ENCODE results near the gene KIAA0040.

Gene KIAA0040

DNA sequence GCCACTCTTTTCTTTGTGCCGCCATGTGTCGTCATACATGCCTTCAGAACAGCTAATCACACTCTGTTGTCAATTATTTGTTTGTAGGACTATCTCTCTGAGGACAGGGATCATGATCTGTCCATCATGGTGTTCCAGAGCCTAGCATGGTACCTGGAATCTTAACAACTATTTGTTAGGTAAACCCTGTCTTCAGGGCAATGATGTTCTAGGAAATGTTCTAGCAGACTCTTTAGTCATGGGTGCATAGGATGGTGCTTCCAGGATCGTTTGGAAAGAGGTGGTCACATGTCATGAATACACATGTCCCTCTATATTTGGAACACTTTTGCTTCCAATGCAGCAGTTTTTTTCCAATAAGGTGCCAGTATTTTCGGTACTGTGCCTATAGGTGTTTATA lies 18.2 kb upstream of the KIAA0040 start:
- Mint-ChIP-seq H3K4me3 (no peak overlapping the region), H3K27ac (peak overlapping the region; percentile 28), H3K4me1 (ENCODE audit: low read depth) (peaks cover 53% of the 10 kb centered on the region)

DNA sequence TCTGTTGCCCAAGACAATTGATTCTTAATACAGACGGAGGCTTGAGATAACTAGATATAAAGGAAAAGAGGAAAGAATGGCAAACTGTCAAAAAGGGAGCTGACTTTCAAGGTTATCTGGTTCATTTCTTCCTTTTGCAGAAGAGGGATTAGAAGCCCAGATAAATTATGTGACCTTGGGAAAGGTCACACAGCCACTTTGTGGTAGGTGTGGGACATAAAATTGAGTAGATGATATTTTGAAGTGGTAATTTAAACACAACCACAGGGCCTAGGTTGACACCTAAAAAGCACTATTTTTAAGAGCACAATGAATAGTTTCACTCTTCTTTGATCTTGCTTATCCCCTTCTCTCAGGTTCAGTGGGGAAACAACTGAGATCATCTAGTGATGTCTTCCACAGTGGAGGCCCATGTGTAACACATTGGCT lies 16.9 kb upstream of the KIAA0040 start:
- H3K9me3 Mint-ChIP-seq = no peaks in the 10 kb centered on the region
- no peaks in the 10 kb centered on the region for H3K36me3 Mint-ChIP-seq (ENCODE audit: low read depth)
- peak overlapping the region; percentile 74 for H3K4me3 Mint-ChIP-seq
- H3K27me3 Mint-ChIP-seq = no peaks in the 10 kb centered on the region
- H3K27ac Mint-ChIP-seq = peak overlapping the region; percentile 85
- H3K4me1 Mint-ChIP-seq (ENCODE audit: low read depth) = peaks cover 57% of the 10 kb centered on the region

More for the DNA sequence above, 18.2 kb upstream of the KIAA0040 start:
- H3K9me3 Mint-ChIP-seq = no peaks in the 10 kb centered on the region
- no peaks in the 10 kb centered on the region for H3K36me3 Mint-ChIP-seq (ENCODE audit: low read depth)
- no peaks in the 10 kb centered on the region for H3K27me3 Mint-ChIP-seq

DNA sequence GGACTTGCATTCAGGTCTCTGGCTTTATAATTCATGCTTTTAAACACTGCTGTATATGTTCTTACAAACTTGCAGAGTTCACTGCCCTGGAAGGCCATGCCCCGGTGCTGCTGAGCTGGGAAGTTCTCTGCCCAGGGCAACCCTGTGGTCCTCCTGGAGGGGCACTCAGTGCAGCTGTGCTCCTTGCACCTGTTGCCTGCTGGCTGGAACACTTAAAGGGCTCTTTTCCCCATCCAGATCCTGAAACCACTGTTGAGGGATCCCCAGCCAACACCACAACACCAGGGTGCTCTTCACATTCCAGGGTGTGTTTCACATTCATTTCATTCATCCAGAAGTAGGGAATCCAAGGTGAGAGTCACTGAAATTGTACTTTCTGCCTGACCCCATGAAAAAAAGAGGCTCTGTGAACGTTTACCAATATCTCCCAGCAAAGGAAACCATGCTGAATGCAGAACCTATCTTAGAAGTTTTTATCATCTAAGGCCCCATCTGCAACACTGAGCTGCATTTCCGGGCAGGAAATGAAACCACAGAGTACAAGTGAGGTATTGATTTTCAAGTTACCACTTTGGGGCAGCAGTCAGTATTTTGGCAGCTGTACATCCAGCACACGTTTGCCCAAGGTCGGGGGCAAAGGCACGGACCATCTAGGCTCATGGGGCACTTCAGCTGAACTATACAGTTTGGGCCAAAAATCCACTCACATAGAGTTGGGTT lies 16.4 kb upstream of the KIAA0040 start:
- Mint-ChIP-seq H3K4me1 (ENCODE audit: low read depth) (peaks cover 63% of the 10 kb centered on the region), H3K27me3 (no peaks in the 10 kb centered on the region), H3K36me3 (ENCODE audit: low read depth) (no peaks in the 10 kb centered on the region), H3K27ac (peak overlapping the region; percentile 85), H3K4me3 (peak overlapping the region; percentile 74), H3K9me3 (no peaks in the 10 kb centered on the region)

DNA sequence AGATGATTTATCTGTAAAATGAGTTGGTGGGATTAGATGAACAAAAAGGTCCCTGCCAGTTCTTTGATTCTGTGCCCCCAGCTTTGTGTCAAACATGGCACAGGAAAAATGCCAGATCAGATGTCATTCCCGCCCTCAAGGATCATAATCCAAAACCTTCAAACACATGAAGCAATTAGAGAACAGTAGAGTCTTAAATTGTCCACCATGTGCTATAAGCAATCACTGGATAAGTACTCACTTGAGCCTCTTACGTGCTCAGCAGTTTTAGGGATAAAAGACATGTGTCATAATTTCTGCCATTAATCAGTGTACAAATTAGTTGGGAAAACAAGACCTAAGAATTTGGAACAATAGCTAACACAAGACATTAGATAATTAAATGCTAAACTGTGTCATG lies 15.4 kb upstream of the KIAA0040 start:
- peaks cover 66% of the 10 kb centered on the region for H3K4me1 Mint-ChIP-seq (ENCODE audit: low read depth)

DNA sequence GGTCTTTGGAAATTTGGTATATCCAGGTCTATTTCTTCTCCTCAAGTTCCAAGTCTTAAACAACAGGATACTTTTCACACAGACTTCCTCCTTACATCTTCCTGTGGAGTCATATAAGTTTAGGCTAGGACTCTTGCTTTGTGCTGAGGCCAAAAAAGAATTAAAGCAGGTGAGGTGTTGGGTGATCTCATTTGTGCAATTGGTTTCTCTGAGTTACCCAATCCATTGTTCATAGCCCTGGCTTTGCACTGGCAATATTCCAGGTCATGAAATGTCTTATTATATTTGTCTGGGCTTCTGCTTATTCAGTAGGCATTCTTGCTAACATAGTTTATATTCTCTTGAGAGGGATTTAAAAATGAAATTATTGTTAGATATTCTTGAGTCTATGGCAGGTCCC lies 14.1 kb upstream of the KIAA0040 start:
- Mint-ChIP-seq H3K4me1 (ENCODE audit: low read depth) (peaks cover 58% of the 10 kb centered on the region), H3K9me3 (no peaks in the 10 kb centered on the region), H3K36me3 (ENCODE audit: low read depth) (no peaks in the 10 kb centered on the region), H3K27ac (no peak overlapping the region), H3K27me3 (no peaks in the 10 kb centered on the region), H3K4me3 (no peak overlapping the region)

More for the DNA sequence above, 15.4 kb upstream of the KIAA0040 start:
- Mint-ChIP-seq H3K27me3 (no peaks in the 10 kb centered on the region), H3K9me3 (no peaks in the 10 kb centered on the region), H3K27ac (no peak overlapping the region), H3K36me3 (ENCODE audit: low read depth) (no peaks in the 10 kb centered on the region), H3K4me3 (no peak overlapping the region)

DNA sequence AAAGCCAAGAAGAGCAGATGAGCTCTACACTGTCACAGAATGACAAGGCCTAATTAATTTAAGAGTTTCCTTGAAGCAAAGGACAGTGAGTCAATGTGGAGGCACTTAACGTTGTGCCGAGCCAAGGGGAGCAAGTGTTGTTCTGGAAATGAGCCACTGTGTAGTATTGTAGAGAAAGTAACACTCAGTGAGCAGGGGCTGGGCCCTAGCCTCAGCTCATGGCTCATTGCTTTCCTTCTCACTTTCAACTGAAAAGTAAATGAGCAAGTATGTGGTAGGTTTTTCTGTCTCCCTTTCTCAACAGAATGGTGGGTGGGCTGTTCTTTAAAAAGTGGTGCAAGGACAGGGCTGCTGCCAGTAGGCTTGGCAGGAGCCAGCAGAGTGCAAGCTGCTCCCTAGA lies 11.8 kb upstream of the KIAA0040 start:
- Mint-ChIP-seq H3K4me3 (no peak overlapping the region), H3K27me3 (no peaks in the 10 kb centered on the region), H3K27ac (peak overlapping the region; percentile 34), H3K4me1 (ENCODE audit: low read depth) (peaks cover 35% of the 10 kb centered on the region), H3K36me3 (ENCODE audit: low read depth) (no peaks in the 10 kb centered on the region), H3K9me3 (no peaks in the 10 kb centered on the region)

DNA sequence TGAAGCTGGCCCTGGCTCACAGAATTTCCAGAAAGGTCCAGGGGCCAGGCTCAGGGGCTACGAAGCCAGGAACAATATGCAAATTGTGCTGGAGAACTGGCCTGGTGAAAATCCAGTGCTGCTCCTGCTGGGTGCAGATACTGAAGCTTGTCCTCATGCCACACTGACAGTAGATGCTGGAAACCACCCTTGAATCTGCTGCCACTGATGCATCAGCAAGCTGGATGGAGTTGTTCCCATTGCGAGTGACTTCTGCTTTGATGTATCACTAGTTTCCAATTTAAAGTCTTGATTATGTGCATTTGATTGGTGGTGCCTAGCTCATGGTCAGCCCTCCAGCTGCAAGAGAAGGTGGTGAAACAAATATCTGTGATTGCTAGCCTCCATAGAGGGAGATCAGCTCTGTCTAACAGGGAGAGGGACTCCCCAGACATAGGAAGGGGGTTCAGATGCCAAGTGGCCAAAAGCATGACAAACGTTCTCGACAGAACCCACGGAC lies 11.0 kb upstream of the KIAA0040 start:
- no peaks in the 10 kb centered on the region for H3K9me3 Mint-ChIP-seq
- H3K4me1 Mint-ChIP-seq (ENCODE audit: low read depth) = peaks cover 27% of the 10 kb centered on the region
- H3K27me3 Mint-ChIP-seq = no peaks in the 10 kb centered on the region
- no peak overlapping the region for H3K27ac Mint-ChIP-seq
- H3K4me3 Mint-ChIP-seq = no peak overlapping the region
- no peaks in the 10 kb centered on the region for H3K36me3 Mint-ChIP-seq (ENCODE audit: low read depth)

DNA sequence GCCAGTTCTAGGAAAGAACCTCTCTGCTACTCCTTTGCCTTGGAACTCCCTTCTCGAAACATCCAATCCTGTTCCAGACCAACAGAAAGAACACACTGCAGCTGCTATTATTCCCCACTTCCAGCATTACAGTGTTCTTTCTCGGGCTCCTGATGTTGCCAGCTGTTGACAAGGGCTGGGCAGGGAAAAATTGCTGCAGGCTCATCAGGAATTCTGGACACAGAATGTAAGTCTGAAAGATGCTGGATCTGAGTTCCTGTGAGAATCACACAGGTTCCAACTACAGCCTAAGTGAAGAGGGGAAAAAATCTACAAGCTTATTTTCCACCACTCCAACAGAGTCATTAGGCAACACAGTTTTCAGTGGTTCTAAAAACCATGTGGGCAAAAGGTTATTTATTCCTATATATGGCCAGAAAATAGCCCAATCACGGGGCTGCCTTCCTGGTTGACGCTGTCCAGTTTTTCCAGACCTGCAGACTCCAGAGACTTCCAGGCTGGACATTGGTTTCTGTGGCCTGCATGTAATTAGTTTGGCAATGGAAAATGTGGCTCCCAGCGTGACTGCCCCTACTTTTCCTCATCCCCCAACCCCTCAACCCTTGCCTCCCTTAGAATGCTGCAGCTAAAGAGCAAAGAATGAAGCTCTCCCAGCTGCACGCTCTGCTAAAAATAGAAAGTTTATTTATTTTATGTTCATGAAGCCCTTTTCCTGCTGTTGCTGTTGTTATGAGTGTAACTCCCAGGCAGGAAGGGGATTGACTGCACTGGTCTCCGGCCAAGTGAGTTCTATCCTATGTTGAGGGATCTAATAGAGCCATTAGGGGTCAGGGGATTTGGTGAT lies 8.3 kb upstream of the KIAA0040 start:
- Mint-ChIP-seq H3K4me1 (ENCODE audit: low read depth) (peaks cover 26% of the 10 kb centered on the region), H3K36me3 (ENCODE audit: low read depth) (no peaks in the 10 kb centered on the region), H3K4me3 (no peak overlapping the region), H3K9me3 (no peaks in the 10 kb centered on the region), H3K27ac (no peak overlapping the region), H3K27me3 (no peaks in the 10 kb centered on the region)

DNA sequence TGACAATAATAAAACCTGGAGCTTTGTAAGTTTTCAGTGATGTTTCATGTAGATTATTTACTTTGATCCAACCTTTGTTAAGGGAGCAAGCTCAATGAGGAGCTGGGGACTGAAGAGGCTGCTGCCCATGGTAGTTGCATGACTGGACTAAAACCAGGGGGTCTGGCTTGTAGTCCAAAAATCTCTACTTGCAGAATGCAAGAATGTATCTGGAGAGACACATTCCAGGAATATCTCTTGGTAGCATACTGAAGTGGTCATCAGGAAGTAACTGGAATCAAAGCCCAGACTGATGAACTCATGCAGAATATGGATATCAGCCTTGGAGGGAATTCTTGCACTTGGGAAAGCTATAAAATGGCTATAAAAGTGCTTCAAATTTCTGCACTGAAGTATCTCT lies 5.8 kb upstream of the KIAA0040 start:
- Mint-ChIP-seq H3K27me3 (no peaks in the 10 kb centered on the region), H3K4me1 (ENCODE audit: low read depth) (peaks cover 27% of the 10 kb centered on the region), H3K4me3 (no peak overlapping the region), H3K27ac (no peak overlapping the region), H3K36me3 (ENCODE audit: low read depth) (no peaks in the 10 kb centered on the region), H3K9me3 (no peaks in the 10 kb centered on the region)

DNA sequence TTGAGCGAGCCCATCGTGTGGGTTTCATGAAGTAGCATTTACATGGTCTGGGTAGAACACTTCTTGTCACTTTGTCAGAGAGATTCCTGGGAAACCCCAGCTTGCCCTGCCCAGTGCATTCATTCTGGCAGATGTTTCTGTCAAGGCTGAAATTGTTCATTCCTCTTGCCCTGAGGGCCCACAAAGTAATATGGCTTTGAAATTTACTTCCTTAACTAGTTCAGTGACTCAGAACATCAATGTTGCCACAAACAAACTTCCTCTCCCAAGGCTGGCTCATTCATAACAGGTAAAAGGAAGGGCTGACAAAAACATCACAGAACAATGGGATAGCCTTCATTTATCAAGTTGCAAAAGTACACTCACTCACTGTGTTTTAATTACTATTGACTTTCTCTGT lies 5.0 kb upstream of the KIAA0040 start:
- Mint-ChIP-seq H3K27ac (peak overlapping the region; percentile 3), H3K4me3 (no peak overlapping the region), H3K27me3 (no peaks in the 10 kb centered on the region), H3K4me1 (ENCODE audit: low read depth) (peaks cover 31% of the 10 kb centered on the region), H3K36me3 (ENCODE audit: low read depth) (no peaks in the 10 kb centered on the region), H3K9me3 (no peaks in the 10 kb centered on the region)

DNA sequence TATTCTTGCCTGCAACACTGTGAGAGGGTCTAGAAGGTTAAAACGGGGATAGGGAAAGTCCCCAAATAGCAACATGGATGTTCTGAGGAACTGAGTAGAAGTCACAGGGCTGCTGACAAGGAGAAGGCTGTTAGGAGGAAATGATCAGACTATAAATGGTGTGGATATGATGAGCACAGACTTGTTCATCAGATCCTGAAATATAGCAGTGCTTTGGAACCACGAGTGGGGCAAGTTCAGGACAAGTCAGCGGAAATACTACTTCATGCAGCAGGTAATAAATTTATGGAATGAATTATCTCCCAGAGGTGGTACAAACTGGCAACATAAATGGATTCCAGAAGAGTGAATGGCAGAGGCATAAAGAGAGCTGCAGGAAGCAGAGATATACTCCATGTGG lies 3.2 kb upstream of the KIAA0040 start:
- Mint-ChIP-seq H3K27ac (no peak overlapping the region), H3K4me1 (ENCODE audit: low read depth) (peaks cover 36% of the 10 kb centered on the region), H3K36me3 (ENCODE audit: low read depth) (no peaks in the 10 kb centered on the region), H3K27me3 (no peaks in the 10 kb centered on the region), H3K4me3 (no peak overlapping the region), H3K9me3 (no peaks in the 10 kb centered on the region)

DNA sequence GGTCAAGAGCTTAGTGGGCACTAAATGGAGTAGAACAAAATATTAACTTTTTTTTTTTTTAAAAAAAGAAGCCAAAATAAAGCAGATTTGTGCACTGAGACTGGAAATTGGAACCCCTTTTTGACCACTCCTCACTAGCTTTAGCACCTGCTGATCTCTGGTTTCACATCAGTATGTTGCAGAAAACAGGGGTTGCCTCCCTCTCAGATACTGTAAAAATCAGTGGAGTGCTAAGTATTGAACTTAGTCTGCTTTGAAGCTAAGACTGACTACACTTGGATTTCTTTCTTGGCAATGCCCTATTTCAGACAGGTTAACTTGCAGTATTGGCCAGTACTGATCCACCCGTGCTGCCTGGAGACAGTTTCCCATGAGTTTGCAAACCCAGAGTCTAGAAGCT lies 2.7 kb upstream of the KIAA0040 start:
- Mint-ChIP-seq H3K4me3 (no peak overlapping the region), H3K9me3 (no peaks in the 10 kb centered on the region), H3K4me1 (ENCODE audit: low read depth) (peaks cover 41% of the 10 kb centered on the region), H3K27me3 (no peaks in the 10 kb centered on the region), H3K36me3 (ENCODE audit: low read depth) (peaks cover 3% of the 10 kb centered on the region), H3K27ac (no peak overlapping the region)

DNA sequence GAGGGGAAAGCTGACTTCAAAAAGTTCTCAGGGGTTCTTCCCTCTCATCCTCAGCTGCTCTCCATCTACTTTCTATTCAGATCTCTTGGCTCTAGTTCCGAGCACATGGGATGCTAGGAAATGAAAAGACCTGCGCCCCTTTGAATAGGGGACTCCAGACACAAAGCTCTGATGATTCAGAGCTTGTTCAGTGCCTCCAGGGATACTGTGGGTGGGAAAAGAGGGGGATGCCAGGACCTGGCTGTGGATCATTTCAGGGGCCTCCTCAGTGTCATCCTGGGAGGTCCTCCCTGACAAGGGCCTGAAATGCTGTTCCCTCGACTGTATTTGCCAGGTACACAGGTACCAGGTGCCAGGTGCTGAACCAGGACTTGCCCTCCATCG lies 943 bp upstream of the KIAA0040 start:
- peak overlapping the region; percentile 64 for H3K27ac Mint-ChIP-seq
- H3K27me3 Mint-ChIP-seq = no peaks in the 10 kb centered on the region
- no peaks in the 10 kb centered on the region for H3K9me3 Mint-ChIP-seq
- peak overlapping the region; percentile 91 for H3K4me3 Mint-ChIP-seq
- H3K36me3 Mint-ChIP-seq (ENCODE audit: low read depth) = peaks cover 9% of the 10 kb centered on the region
- H3K4me1 Mint-ChIP-seq (ENCODE audit: low read depth) = peaks cover 59% of the 10 kb centered on the region

DNA sequence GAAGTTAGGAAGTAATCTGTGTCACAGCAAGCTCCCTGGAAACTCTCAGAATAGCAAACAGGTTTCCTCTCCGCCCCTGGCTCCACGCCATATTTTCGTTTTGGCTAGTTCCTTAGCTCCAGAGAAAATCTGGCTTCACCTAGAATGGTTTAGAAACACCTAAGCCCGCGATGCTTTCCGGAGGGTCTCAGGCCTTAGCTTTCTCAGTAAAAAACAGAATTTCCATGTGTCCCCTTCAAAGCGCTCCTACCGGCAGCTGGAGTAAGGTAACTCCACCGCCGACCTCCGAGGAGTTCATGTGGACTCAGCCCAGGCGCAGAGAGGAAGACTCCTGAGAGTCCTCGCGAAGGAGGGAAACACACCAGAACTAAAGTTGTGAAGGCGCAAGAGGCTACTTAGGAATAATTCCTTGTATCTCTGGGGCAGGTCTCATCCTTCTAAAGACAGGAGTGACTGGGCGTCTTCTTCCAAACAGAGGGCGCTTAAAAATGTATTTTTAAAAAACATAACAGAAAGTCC lies 406 bp downstream of the KIAA0040 start:
- H3K36me3 Mint-ChIP-seq (ENCODE audit: low read depth) = peaks cover 17% of the 10 kb centered on the region
- no peaks in the 10 kb centered on the region for H3K9me3 Mint-ChIP-seq
- H3K4me1 Mint-ChIP-seq (ENCODE audit: low read depth) = peaks cover 61% of the 10 kb centered on the region
- peak overlapping the region; percentile 92 for H3K27ac Mint-ChIP-seq
- peak overlapping the region; percentile 91 for H3K4me3 Mint-ChIP-seq
- no peaks in the 10 kb centered on the region for H3K27me3 Mint-ChIP-seq

DNA sequence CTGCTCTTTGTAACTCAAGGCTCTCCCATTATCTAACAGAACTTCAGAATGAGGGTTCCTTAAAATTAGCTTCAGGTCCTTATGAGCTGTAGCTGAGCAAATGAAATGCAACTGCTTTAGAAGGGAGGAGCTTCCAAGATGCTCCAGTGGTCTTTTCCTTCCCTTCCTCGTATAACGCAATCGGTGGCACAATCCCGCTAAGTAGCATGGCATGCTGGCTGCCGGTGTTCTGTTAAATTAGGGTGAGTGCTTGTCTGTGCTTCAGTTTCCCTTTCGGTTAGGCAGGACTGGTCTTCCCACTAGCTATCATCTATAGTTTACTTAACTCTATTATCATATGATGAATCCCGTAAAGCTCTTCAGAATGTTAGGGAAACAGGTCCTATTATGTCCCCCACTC lies 917 bp downstream of the KIAA0040 start:
- Mint-ChIP-seq H3K9me3 (no peaks in the 10 kb centered on the region), H3K36me3 (ENCODE audit: low read depth) (peaks cover 21% of the 10 kb centered on the region), H3K27me3 (no peaks in the 10 kb centered on the region), H3K27ac (peak overlapping the region; percentile 92), H3K4me3 (peak overlapping the region; percentile 91), H3K4me1 (ENCODE audit: low read depth) (peaks cover 66% of the 10 kb centered on the region)

Data from stimulated activated naive CD8-positive, alpha-beta T cell treated with anti-CD3 and anti-CD28 coated beads, Interleukin-15, Interleukin-2, amounts not matched to agents 100 ng/mL and 50 ng/mL, for 24 hours (primary cell).